NCI-H1417 treated with DMSO at 0.1 percent for 48 hours (cell line): Measurements from ENCODE around the gene MRPS24.
"Not testable (repeated sequence)": the region's sequence is repeated elsewhere in the genome, so short reads cannot be mapped to it uniquely, and the experiment has no call there.

Experiments used
- DNase-seq: peaks from one replicate; lab custom pipeline; 2025; lab: John Stamatoyannopoulos, UW

MRPS24 gene

GRCh38 chr7:43838201-43838658 is 31.1 kb downstream of the MRPS24 start:
- DNase-seq = no peak

- DNase-seq = no peak
Measured at GRCh38 chr7:43834463-43835251, 34.7 kb downstream of the MRPS24 start.

GRCh38 chr7:43830917-43831316 is 38.4 kb downstream of the MRPS24 start:
- not testable (repeated sequence) for DNase-seq

- DNase-seq = no peak
Measured at GRCh38 chr7:43825391-43825808, 43.9 kb downstream of the MRPS24 start.

GRCh38 chr7:43824963-43825362 is 44.4 kb downstream of the MRPS24 start:
- no peak for DNase-seq

GRCh38 chr7:43824513-43824912 is 44.8 kb downstream of the MRPS24 start:
- DNase-seq = not testable (repeated sequence)

- DNase-seq = no peak
Measured at GRCh38 chr7:43823941-43824340, 45.4 kb downstream of the MRPS24 start.

- DNase-seq = not testable (repeated sequence)
Measured at GRCh38 chr7:43823425-43823824, 45.9 kb downstream of the MRPS24 start.
